Vagina (tissue), 2 donors: Measurements from ENCODE around the gene EFCAB10.

ENCODE experiments used
- CTCF ChIP-seq, 3 experiments: fragments of 450-650 bp in 2 of 3; fragments of 200-600 bp in 1 of 3; sonication (generic) in 1 of 3; IDR thresholded peaks; one replicate each; pipeline ENCODE4 v1.5.1; 2017 to 2019; ENCODE audit warnings: antibody characterized with exemption in 3 of 3, mild to moderate bottlenecking in 2 of 3, moderate library complexity in 2 of 3
- POLR2A ChIP-seq, 2 donors: fragments of 450-650 bp; IDR thresholded peaks; one replicate each; pipeline ENCODE4 v1.6.1; 2017; ENCODE audit warnings: antibody characterized with exemption in 2 of 2, mild to moderate bottlenecking in 2 of 2, moderate library complexity in 2 of 2

- no peak for TF ChIP-seq CTCF (IDR thresholded peaks at IDR 0.05)
- no peak for TF ChIP-seq POLR2A (IDR thresholded peaks at IDR 0.05)
Measured at GRCh38 chr7:105587909-105588635, 6.8 kb upstream of the EFCAB10 start.
